CD4-positive, alpha-beta T cell treated with Interferon alpha-2 for 1 hour (primary cell): Measurements from ENCODE around the gene NOPCHAP1.
A peak's percentile ranks its signal among the peaks of the same experiment; 100 is the strongest.
"Not testable (repeated sequence)": the region's sequence is repeated elsewhere in the genome, so short reads cannot be mapped to it uniquely, and the experiment has no call there.

Source experiments
- DNase-seq, 2 donors: peaks; one replicate each; pipeline ENCODE4 v3.0.0-alpha.2; 2020 to 2022

The NOPCHAP1 gene

GRCh38 chr12:104986022-104986941, at the start of gene NOPCHAP1:
Gene NOPCHAP1, plus strand, starts transcription at chr12:104986316. Its CDS starts 37 bp downstream, at chr12:104986353.
- peak; percentile 74 to 85 for DNase-seq

- DNase-seq, result no peak
Observed at GRCh38 chr12:104938371-104938770, 47.7 kb upstream of the NOPCHAP1 start.

- DNase-seq, result no peak
Observed at GRCh38 chr12:104939089-104939488, 47.0 kb upstream of the NOPCHAP1 start.

GRCh38 chr12:104941454-104941853, 44.7 kb upstream of the NOPCHAP1 start:
- no peak for DNase-seq

- no peak for DNase-seq
Observed at GRCh38 chr12:104942075-104942474, 44.0 kb upstream of the NOPCHAP1 start.

- DNase-seq, result not testable (repeated sequence)
Observed at GRCh38 chr12:104943401-104943800, 42.7 kb upstream of the NOPCHAP1 start.

GRCh38 chr12:104944252-104944651, 41.9 kb upstream of the NOPCHAP1 start:
- no peak for DNase-seq

GRCh38 chr12:104948716-104949115, 37.4 kb upstream of the NOPCHAP1 start:
- not testable (repeated sequence) for DNase-seq

- DNase-seq, result no peak
Observed at GRCh38 chr12:104951759-104952509, 34.2 kb upstream of the NOPCHAP1 start.

GRCh38 chr12:104952816-104953215, 33.3 kb upstream of the NOPCHAP1 start:
- DNase-seq, result no peak

- DNase-seq, result no peak
Observed at GRCh38 chr12:104953323-104953722, 32.8 kb upstream of the NOPCHAP1 start.

- DNase-seq, result no peak
Observed at GRCh38 chr12:104955703-104956102, 30.4 kb upstream of the NOPCHAP1 start.

GRCh38 chr12:104956870-104957718, 29.0 kb upstream of the NOPCHAP1 start:
- no peak for DNase-seq

GRCh38 chr12:104957719-104958000, 28.5 kb upstream of the NOPCHAP1 start:
- peak; percentile 4 to 36 for DNase-seq

GRCh38 chr12:104958001-104958804, 27.9 kb upstream of the NOPCHAP1 start, which contains the start of gene SLC41A2:
Gene SLC41A2, minus strand, starts transcription at chr12:104958290. Its CDS starts 29,763 bp downstream, at chr12:104928527.
- DNase-seq, result peak; percentile 81 to 83

- DNase-seq, result no peak
Observed at GRCh38 chr12:104958805-104959334, 27.2 kb upstream of the NOPCHAP1 start.

GRCh38 chr12:104959335-104959841, 26.7 kb upstream of the NOPCHAP1 start:
- DNase-seq, result no peak

- DNase-seq, result no peak
Observed at GRCh38 chr12:104960464-104960863, 25.7 kb upstream of the NOPCHAP1 start.

GRCh38 chr12:104963757-104964156, 22.4 kb upstream of the NOPCHAP1 start:
- no peak for DNase-seq

- no peak for DNase-seq
Observed at GRCh38 chr12:104964167-104964855, 21.8 kb upstream of the NOPCHAP1 start.

- no peak for DNase-seq
Observed at GRCh38 chr12:104964856-104965205, 21.3 kb upstream of the NOPCHAP1 start.
